Measurements from ENCODE around the gene TAPT1.
A peak's percentile ranks its signal among the peaks of the same experiment; 100 is the strongest.
"Not testable (repeated sequence)": the region's sequence is repeated elsewhere in the genome, so short reads cannot be mapped to it uniquely, and the experiment has no call there.

Gene TAPT1

GRCh38 chr4:16212138-16212782 is 14.0 kb downstream of the TAPT1 start:
- DNase-seq (ENCODE audit: low spot score), result no peak

GRCh38 chr4:16207409-16207808 is 18.9 kb downstream of the TAPT1 start:
- no peak for DNase-seq (ENCODE audit: low spot score)

GRCh38 chr4:16206848-16207247 is 19.4 kb downstream of the TAPT1 start:
- peak; percentile 27 for DNase-seq (ENCODE audit: low spot score)

GRCh38 chr4:16206301-16206700 is 20.0 kb downstream of the TAPT1 start:
- DNase-seq (ENCODE audit: low spot score), result no peak

- DNase-seq (ENCODE audit: low spot score), result peak; percentile 28
These were observed 20.7 kb downstream of the TAPT1 start for GRCh38 chr4:16205298-16206164.

- no peak for DNase-seq (ENCODE audit: low spot score)
These were observed 21.8 kb downstream of the TAPT1 start for GRCh38 chr4:16204505-16204904.

GRCh38 chr4:16203083-16203482 is 23.2 kb downstream of the TAPT1 start:
- DNase-seq (ENCODE audit: low spot score), result no peak

GRCh38 chr4:16202598-16202997 is 23.7 kb downstream of the TAPT1 start:
- DNase-seq (ENCODE audit: low spot score), result no peak

GRCh38 chr4:16199093-16199492 is 27.2 kb downstream of the TAPT1 start:
- peak; percentile 21 for DNase-seq (ENCODE audit: low spot score)

GRCh38 chr4:16197876-16198665 is 28.2 kb downstream of the TAPT1 start:
- no peak for DNase-seq (ENCODE audit: low spot score)

- DNase-seq (ENCODE audit: low spot score), result peak; percentile 64
These were observed 29.5 kb downstream of the TAPT1 start for GRCh38 chr4:16196482-16197393.

- no peak for DNase-seq (ENCODE audit: low spot score)
These were observed 31.1 kb downstream of the TAPT1 start for GRCh38 chr4:16195209-16195608.

- not testable (repeated sequence) for DNase-seq (ENCODE audit: low spot score)
These were observed 31.5 kb downstream of the TAPT1 start for GRCh38 chr4:16194798-16195197.

GRCh38 chr4:16194214-16194613 is 32.1 kb downstream of the TAPT1 start:
- peak; percentile 38 for DNase-seq (ENCODE audit: low spot score)

GRCh38 chr4:16192631-16193518 is 33.4 kb downstream of the TAPT1 start:
- DNase-seq (ENCODE audit: low spot score), result no peak

GRCh38 chr4:16192057-16192456 is 34.2 kb downstream of the TAPT1 start:
- DNase-seq (ENCODE audit: low spot score), result no peak

- no peak for DNase-seq (ENCODE audit: low spot score)
These were observed 38.8 kb downstream of the TAPT1 start for GRCh38 chr4:16187455-16187854.

- DNase-seq (ENCODE audit: low spot score), result no peak
These were observed 39.3 kb downstream of the TAPT1 start for GRCh38 chr4:16186986-16187385.

- no peak for DNase-seq (ENCODE audit: low spot score)
These were observed 42.7 kb downstream of the TAPT1 start for GRCh38 chr4:16183604-16184003.

GRCh38 chr4:16176621-16177020 is 49.6 kb downstream of the TAPT1 start:
- DNase-seq (ENCODE audit: low spot score), result no peak

GRCh38 chr4:16171831-16172230 is 54.4 kb downstream of the TAPT1 start:
- no peak for DNase-seq (ENCODE audit: low spot score)
